ENCODE results near the gene AIMP1.
"Not testable (repeated sequence)": the region's sequence is repeated elsewhere in the genome, so short reads cannot be mapped to it uniquely, and the experiment has no call there.

AIMP1 gene

GRCh38 chr4:106371161-106371560 lies 54.8 kb downstream of the AIMP1 start:
- Histone ChIP-seq H3K27ac (ENCODE audit: low read length) (no peak overlapping the region), H3K36me3 (ENCODE audit: control insufficient read depth in 1 of 2, insufficient read depth in 2 of 2, low read length in 2 of 2) (no peaks in the 10 kb centered on the region), H3K9me3 (ENCODE audit: control insufficient read depth in 1 of 2, low read length in 2 of 2) (no peaks in the 10 kb centered on the region), H3K4me1 (ENCODE audit: control insufficient read depth in 1 of 2, insufficient read depth in 2 of 2, low read length in 2 of 2) (peaks cover 0 to under 1% of the 10 kb centered on the region in 2 donors), H3K27me3 (ENCODE audit: low read depth, low read length) (no peaks in the 10 kb centered on the region), H3K4me3 (ENCODE audit: low read depth in 1 of 2, low read length in 2 of 2) (no peak overlapping the region)

DNA sequence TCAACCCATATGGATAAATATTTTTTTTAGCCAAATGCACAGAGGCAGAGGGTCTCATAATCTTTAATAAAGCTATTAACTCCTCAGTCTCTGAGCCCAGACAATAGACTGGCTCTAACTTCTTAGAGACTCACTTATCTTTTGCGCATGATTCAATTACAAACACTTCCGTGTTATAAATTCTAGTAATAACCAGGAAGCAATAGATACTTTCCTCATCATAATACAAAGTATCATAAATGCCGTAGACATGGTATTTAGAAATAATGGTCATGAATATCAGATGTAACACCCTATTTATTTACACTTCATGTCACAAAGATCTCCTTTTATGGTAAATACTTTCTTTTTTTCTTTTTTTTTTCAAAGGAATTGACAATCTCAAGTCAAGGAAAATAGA lies 56.7 kb downstream of the AIMP1 start:
- H3K4me1 ChIP-seq (ENCODE audit: control insufficient read depth in 1 of 2, insufficient read depth in 2 of 2, low read length in 2 of 2) = no peaks in the 10 kb centered on the region
- H3K9me3 ChIP-seq (ENCODE audit: control insufficient read depth in 1 of 2, low read length in 2 of 2) = no peaks in the 10 kb centered on the region
- no peak overlapping the region for H3K27ac ChIP-seq (ENCODE audit: low read length)
- no peaks in the 10 kb centered on the region for H3K36me3 ChIP-seq (ENCODE audit: control insufficient read depth in 1 of 2, insufficient read depth in 2 of 2, low read length in 2 of 2)
- no peak overlapping the region for H3K4me3 ChIP-seq (ENCODE audit: low read depth in 1 of 2, low read length in 2 of 2)
- no peaks in the 10 kb centered on the region for H3K27me3 ChIP-seq (ENCODE audit: low read depth, low read length)

DNA sequence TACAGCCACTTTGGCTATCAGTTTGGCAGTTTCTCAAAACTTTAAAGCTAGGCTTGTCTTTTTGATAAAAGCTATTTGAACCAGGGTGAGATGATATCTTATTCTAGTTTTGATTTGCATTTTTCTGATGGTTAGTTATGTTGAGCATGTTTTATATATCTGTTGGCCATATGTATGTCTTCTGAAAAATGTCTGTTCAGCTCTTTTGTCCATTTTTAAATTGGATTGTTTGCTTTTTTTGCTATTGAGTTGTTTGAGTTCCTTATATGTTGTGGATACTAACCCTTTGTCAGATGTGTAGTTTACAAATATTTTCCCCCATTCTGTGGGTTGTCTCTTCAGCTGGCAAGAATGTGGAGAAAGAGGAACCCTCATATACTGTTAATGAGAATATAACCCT lies 63.8 kb downstream of the AIMP1 start:
- Histone ChIP-seq H3K36me3 (ENCODE audit: control insufficient read depth in 1 of 2, insufficient read depth in 2 of 2, low read length in 2 of 2) (no peaks in the 10 kb centered on the region), H3K4me3 (ENCODE audit: low read depth in 1 of 2, low read length in 2 of 2) (no peak overlapping the region), H3K4me1 (ENCODE audit: control insufficient read depth in 1 of 2, insufficient read depth in 2 of 2, low read length in 2 of 2) (no peaks in the 10 kb centered on the region)

GRCh38 chr4:106384878-106385277 lies 68.5 kb downstream of the AIMP1 start:
- Histone ChIP-seq H3K4me3 (ENCODE audit: low read depth in 1 of 2, low read length in 2 of 2) (no peak overlapping the region), H3K27me3 (ENCODE audit: low read depth, low read length) (no peaks in the 10 kb centered on the region), H3K4me1 (ENCODE audit: control insufficient read depth in 1 of 2, insufficient read depth in 2 of 2, low read length in 2 of 2) (no peaks in the 10 kb centered on the region), H3K27ac (ENCODE audit: low read length) (no peak overlapping the region), H3K36me3 (ENCODE audit: control insufficient read depth in 1 of 2, insufficient read depth in 2 of 2, low read length in 2 of 2) (no peaks in the 10 kb centered on the region), H3K9me3 (ENCODE audit: control insufficient read depth in 1 of 2, low read length in 2 of 2) (no peaks in the 10 kb centered on the region)

More for the DNA sequence above, 63.8 kb downstream of the AIMP1 start:
- no peaks in the 10 kb centered on the region for H3K9me3 ChIP-seq (ENCODE audit: control insufficient read depth in 1 of 2, low read length in 2 of 2)
- H3K27ac ChIP-seq (ENCODE audit: low read length) = no peak overlapping the region
- no peaks in the 10 kb centered on the region for H3K27me3 ChIP-seq (ENCODE audit: low read depth, low read length)

DNA sequence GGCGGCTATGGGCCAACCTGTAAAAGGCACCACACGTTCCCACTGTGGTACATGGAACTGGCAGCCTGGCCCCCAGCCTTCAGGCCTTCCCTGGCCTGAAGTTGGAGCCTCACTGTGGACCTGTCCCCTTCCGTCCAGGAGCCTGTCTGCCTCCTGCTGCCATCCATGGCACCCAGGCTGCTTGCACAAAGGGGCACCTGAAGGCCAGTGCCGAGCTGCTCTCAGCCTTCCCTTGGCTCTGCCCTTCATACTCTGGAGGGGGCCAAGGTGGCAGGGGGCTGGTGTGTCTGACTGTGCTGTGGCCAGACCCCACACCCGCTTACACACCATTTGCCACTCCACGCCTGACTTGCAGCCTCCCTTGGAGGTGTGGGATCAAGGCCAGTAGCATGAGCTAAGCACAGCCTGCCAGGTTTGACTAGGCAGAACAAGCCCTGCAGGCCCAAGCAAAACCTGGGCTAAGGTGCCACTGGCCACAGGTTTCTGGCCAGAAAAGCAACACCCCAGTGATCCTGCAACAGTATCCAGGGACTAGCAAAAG lies 69.6 kb downstream of the AIMP1 start:
- Histone ChIP-seq H3K4me3 (ENCODE audit: low read depth in 1 of 2, low read length in 2 of 2) (no peak overlapping the region), H3K9me3 (ENCODE audit: control insufficient read depth in 1 of 2, low read length in 2 of 2) (no peaks in the 10 kb centered on the region), H3K4me1 (ENCODE audit: control insufficient read depth in 1 of 2, insufficient read depth in 2 of 2, low read length in 2 of 2) (no peaks in the 10 kb centered on the region), H3K36me3 (ENCODE audit: control insufficient read depth in 1 of 2, insufficient read depth in 2 of 2, low read length in 2 of 2) (no peaks in the 10 kb centered on the region), H3K27me3 (ENCODE audit: low read depth, low read length) (no peaks in the 10 kb centered on the region), H3K27ac (ENCODE audit: low read length) (no peak overlapping the region)

DNA sequence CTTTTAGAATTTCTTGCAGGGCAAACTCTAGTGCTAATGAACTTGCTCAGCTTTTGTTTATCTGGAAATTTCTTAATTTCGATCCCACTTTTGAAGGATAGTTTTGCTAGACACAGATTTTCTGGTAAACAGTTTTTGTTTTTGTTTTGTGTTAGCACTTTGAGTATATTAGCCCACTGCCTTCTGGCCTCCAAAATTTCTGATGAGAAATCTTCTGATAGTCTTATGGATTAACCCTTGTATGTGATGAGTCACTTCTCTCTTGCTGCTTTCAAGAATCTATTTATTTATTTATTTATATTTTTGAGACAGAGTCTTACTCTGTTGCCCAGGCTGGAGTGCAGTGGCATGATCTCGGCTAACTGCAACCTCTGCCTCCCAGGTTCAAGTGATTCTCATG lies 79.2 kb downstream of the AIMP1 start:
- Histone ChIP-seq H3K27ac (ENCODE audit: low read length) (no peak overlapping the region), H3K27me3 (ENCODE audit: low read depth, low read length) (no peaks in the 10 kb centered on the region), H3K4me3 (ENCODE audit: low read depth in 1 of 2, low read length in 2 of 2) (no peak overlapping the region), H3K36me3 (ENCODE audit: control insufficient read depth in 1 of 2, insufficient read depth in 2 of 2, low read length in 2 of 2) (no peaks in the 10 kb centered on the region), H3K9me3 (ENCODE audit: control insufficient read depth in 1 of 2, low read length in 2 of 2) (peaks cover 7 to 22% of the 10 kb centered on the region in 2 donors), H3K4me1 (ENCODE audit: control insufficient read depth in 1 of 2, insufficient read depth in 2 of 2, low read length in 2 of 2) (no peaks in the 10 kb centered on the region)

- not testable (repeated sequence) for H3K4me3 ChIP-seq (ENCODE audit: low read depth in 1 of 2, low read length in 2 of 2); H3K27me3 ChIP-seq (ENCODE audit: low read depth, low read length); H3K27ac ChIP-seq (ENCODE audit: low read length); H3K36me3 ChIP-seq (ENCODE audit: control insufficient read depth in 1 of 2, insufficient read depth in 2 of 2, low read length in 2 of 2); H3K4me1 ChIP-seq (ENCODE audit: control insufficient read depth in 1 of 2, insufficient read depth in 2 of 2, low read length in 2 of 2)
- peaks cover 7 to 20% of the 10 kb centered on the region in 2 donors for H3K9me3 ChIP-seq (ENCODE audit: control insufficient read depth in 1 of 2, low read length in 2 of 2)
Measured at GRCh38 chr4:106398898-106399297, 82.5 kb downstream of the AIMP1 start.
